ENCODE data around the gene ASB13. TPM values are rescaled to one million over a fixed set of nuclear protein-coding genes. Genes with fewer than 3 reads are reported as not detected.

ASB13 gene
- total RNA-seq, 4 donors from 2014 or later, result 9.9 to 27.7 (median 14.2) TPM

DNA sequence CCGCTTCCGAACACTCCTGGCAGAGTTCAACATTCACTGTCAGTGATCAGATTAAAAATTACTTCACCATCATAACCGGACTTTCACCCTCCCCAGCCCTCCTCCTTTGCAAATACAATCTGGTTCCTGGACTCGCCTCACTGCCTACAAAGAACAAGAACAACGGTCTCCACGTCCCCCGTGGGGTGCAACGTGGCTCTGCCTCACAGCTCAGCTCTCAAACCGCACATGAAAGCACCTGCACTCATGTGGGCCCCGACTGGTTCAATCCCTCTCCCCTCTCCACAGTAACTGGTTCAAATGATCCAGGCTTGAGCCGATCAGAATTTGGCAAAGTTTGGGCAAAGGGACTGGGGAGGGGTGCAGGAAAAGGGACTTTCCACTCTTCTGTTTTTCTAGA, 21.0 kb downstream of the ASB13 start:
- peak in 1 of 2 donors; percentile 18 for DNase-seq
- no peaks in the 10 kb centered on the region for H3K9me3 ChIP-seq
- no peak for TF ChIP-seq POLR2A (IDR thresholded peaks at IDR 0.05)
- TF ChIP-seq, protein P1, sequence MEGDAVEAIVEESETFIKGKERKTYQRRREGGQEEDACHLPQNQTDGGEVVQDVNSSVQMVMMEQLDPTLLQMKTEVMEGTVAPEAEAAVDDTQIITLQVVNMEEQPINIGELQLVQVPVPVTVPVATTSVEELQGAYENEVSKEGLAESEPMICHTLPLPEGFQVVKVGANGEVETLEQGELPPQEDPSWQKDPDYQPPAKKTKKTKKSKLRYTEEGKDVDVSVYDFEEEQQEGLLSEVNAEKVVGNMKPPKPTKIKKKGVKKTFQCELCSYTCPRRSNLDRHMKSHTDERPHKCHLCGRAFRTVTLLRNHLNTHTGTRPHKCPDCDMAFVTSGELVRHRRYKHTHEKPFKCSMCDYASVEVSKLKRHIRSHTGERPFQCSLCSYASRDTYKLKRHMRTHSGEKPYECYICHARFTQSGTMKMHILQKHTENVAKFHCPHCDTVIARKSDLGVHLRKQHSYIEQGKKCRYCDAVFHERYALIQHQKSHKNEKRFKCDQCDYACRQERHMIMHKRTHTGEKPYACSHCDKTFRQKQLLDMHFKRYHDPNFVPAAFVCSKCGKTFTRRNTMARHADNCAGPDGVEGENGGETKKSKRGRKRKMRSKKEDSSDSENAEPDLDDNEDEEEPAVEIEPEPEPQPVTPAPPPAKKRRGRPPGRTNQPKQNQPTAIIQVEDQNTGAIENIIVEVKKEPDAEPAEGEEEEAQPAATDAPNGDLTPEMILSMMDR (IDR thresholded peaks at IDR 0.05), result no peak
- H3K4me3 ChIP-seq (replicated peaks in 1 of 3), result no peak overlapping the region
- peaks cover 10 to 17% of the 10 kb centered on the region in 2 donors for H3K36me3 ChIP-seq
- H3K4me1 ChIP-seq, result peaks cover 0 to 14% of the 10 kb centered on the region in 2 donors
- intact Hi-C loops (cut with DNase I), result no loop called here
- WGBS, 2 donors, result 45 to 51% methylated on average over 11 of the region's 11 CpGs
- no peaks in the 10 kb centered on the region for H3K27me3 ChIP-seq
- peak overlapping the region; percentile 62 to 71 (median 66) for H3K27ac ChIP-seq

DNA sequence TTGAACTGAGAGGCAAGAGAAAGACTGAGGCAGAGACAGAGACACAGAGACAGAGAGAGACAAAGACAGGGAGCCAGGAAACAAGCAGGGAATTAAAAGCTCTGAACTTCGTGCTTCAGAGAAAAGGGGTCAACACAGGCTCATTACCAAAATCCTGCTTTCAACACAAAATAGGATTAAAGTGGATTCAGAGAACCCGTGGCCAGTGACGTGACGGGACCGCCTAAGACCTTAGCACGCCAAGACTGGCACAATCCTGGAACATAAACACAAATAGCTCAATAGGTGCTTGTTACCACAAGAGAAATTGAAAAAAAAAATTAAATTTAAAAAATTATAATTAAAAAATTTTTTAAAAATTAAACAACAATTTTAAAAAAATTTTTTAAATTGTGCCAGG, 21.5 kb downstream of the ASB13 start:
- Histone ChIP-seq H3K4me3 (replicated peaks in 1 of 3) (no peak overlapping the region), H3K4me1 (peaks cover 0 to 14% of the 10 kb centered on the region in 2 donors), H3K27ac (peak overlapping the region in 2 of 3 donors; percentile 15 to 63), H3K9me3 (no peaks in the 10 kb centered on the region), H3K36me3 (peaks cover 11 to 21% of the 10 kb centered on the region in 2 donors), H3K27me3 (no peaks in the 10 kb centered on the region)
- TF ChIP-seq, protein P1 (IDR thresholded peaks at IDR 0.05), result no peak
- TF ChIP-seq POLR2A (IDR thresholded peaks at IDR 0.05), result no peak
- 81 to 88% methylated on average over 6 of the region's 6 CpGs for WGBS, 2 donors
- intact Hi-C loops (cut with DNase I), result no loop called here
- DNase-seq, result no peak

DNA sequence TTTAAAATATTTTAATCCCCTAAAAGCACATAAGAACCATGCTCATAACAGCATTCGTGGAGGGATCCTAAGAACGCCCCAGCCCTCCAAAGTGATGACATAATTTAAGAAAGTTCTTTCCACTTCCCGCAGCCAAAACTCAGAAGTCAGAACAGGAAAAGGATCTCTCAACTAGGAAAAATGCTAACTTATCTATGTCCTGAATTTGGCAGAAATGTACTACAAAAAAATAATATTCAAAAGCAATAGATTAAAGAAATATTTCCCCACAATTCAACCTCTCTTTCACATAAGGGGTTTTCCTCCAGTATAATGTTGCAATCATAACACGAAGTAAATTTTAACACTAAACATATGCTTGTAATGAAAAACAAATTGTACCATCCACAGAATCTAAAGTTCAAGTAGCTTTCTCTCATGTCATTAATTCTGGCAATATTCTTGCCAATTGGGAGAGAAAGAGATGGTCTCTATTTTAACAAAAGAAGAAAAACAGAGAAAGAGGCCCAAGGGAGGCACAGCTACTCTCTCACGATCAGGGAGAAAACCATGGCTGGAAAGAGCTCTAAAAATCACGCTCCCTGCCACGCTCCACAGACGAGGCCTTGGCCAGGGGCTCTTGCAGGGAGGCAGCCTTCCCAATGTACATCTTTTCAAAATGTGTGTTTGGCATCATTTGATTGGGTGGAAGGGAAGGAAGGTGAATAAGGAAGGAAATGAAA, 22.9 kb downstream of the ASB13 start:
- DNase-seq, result no peak
- Histone ChIP-seq H3K36me3 (peaks cover 20 to 25% of the 10 kb centered on the region in 2 donors), H3K27me3 (no peaks in the 10 kb centered on the region), H3K4me1 (peaks cover 0 to 14% of the 10 kb centered on the region in 2 donors), H3K4me3 (replicated peaks in 1 of 3) (no peak overlapping the region), H3K27ac (peak overlapping the region; percentile 23 to 63 (median 45)), H3K9me3 (no peaks in the 10 kb centered on the region)
- intact Hi-C loops (cut with DNase I), result no loop called here
- 73 to 76% methylated on average over 8 of the region's 8 CpGs for WGBS, 2 donors
- TF ChIP-seq, protein P1 (IDR thresholded peaks at IDR 0.05), result no peak
- no peak for TF ChIP-seq POLR2A (IDR thresholded peaks at IDR 0.05)

DNA sequence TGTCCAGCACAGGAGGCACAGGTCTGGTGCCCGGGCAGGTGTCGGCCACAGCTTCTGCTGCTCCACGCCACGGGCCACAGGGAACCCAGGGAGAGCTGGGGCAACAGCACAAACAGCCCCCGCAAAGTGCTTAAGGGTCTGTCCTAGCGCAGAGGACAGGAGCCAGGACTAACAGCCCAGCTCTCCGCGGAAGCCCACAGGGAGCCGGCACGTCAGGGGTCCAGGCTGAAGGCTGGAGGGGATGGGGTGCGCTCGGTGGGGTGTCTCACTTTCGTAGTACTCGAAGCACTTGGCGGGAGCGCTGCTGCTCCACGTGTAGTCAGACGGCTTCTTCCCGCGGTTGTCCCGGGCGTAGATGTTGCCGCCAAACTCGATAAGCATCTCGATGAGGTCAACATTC, 24.9 kb downstream of the ASB13 start:
- no peak for DNase-seq
- H3K36me3 ChIP-seq, result peaks cover 20 to 25% of the 10 kb centered on the region in 2 donors
- intact Hi-C loops (cut with DNase I), result no loop called here
- H3K27me3 ChIP-seq, result no peaks in the 10 kb centered on the region
- 88 to 92% methylated on average over 25 of the region's 25 CpGs for WGBS, 2 donors
- no peaks in the 10 kb centered on the region for H3K9me3 ChIP-seq
- no peak for TF ChIP-seq POLR2A (IDR thresholded peaks at IDR 0.05)
- TF ChIP-seq, protein P1 (IDR thresholded peaks at IDR 0.05), result no peak
- H3K4me3 ChIP-seq (replicated peaks in 1 of 3), result no peak overlapping the region
- no peak overlapping the region for H3K27ac ChIP-seq
- peaks cover 0 to 14% of the 10 kb centered on the region in 2 donors for H3K4me1 ChIP-seq

DNA sequence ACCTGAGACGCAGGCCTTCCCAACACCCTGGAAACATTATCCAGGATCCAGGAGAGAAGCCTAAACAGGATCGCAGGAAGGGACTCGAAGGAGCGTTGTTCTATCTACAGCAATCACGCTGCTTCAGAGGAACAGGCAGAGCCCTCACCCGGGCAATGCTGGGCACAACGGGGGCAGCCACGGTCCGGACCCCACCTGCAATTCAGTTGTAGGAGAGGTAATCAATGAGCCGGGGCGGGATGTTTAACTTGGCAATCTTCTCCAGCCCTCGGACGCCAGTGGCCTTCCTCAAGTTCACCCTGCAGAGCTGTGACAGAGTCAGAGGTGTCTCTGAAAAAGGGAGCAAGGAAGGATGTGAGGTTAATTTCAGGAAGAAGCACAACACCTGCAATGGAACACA, 25.9 kb downstream of the ASB13 start:
- no peaks in the 10 kb centered on the region for H3K9me3 ChIP-seq
- DNase-seq, result no peak
- TF ChIP-seq POLR2A (IDR thresholded peaks at IDR 0.05), result no peak
- TF ChIP-seq, protein P1 (IDR thresholded peaks at IDR 0.05), result no peak
- intact Hi-C loops (cut with DNase I), result no loop called here
- H3K36me3 ChIP-seq, result peaks cover 20 to 25% of the 10 kb centered on the region in 2 donors
- H3K27ac ChIP-seq, result no peak overlapping the region
- no peak overlapping the region for H3K4me3 ChIP-seq (replicated peaks in 1 of 3)
- H3K4me1 ChIP-seq, result peaks cover 0 to 7% of the 10 kb centered on the region in 2 donors
- H3K27me3 ChIP-seq, result no peaks in the 10 kb centered on the region
- WGBS, 2 donors, result 82 to 84% methylated on average over 13 of the region's 13 CpGs
